GM18868 (cell line): ENCODE results near the gene ATP2B2.

ENCODE experiments used
- ATAC-seq: cut with Tn5 transposase; IDR thresholded peaks from one replicate; pipeline ENCODE4 v1.9.1; 2021; ENCODE audit warnings: mild to moderate bottlenecking, moderate library complexity; ENCODE audit not compliant: unreplicated experiment

The ATP2B2 gene

DNA sequence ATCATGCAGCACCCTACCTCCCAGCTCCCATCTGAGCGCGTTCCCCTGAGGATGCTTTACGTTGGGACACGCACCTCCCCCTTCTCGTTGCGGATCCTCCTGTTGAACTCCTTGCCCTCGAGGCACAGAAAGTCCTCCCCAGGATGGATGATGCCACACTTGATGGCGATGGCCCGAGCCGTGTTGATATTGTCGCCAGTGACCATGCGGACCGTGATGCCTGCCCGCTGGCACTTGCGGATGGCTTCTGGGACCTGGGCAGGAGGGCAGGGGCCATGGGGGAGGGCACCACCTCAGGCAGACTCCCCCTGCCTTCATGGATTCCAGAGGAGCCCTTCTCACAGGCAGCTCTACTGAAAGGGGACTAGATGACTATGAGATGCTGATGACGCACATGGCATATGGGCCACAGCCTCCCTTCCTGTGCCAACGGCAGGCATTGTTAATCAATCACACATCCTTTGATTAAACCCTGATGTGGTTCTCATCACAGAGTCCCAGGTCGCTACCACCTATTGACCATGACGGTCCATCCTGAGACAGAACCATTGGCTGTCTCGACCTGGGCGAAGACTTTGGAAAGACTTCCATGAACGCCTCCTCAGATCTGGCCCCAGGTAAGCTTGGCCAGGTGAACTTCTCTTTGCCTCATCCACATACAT lies 154.9 kb downstream of the ATP2B2 start:
- ATAC-seq = no peak

- no peak for ATAC-seq
Measured at GRCh38 chr3:10349801-10350200, 155.6 kb downstream of the ATP2B2 start.

- ATAC-seq = no peak
Measured at GRCh38 chr3:10348404-10348721, 157.0 kb downstream of the ATP2B2 start.

DNA sequence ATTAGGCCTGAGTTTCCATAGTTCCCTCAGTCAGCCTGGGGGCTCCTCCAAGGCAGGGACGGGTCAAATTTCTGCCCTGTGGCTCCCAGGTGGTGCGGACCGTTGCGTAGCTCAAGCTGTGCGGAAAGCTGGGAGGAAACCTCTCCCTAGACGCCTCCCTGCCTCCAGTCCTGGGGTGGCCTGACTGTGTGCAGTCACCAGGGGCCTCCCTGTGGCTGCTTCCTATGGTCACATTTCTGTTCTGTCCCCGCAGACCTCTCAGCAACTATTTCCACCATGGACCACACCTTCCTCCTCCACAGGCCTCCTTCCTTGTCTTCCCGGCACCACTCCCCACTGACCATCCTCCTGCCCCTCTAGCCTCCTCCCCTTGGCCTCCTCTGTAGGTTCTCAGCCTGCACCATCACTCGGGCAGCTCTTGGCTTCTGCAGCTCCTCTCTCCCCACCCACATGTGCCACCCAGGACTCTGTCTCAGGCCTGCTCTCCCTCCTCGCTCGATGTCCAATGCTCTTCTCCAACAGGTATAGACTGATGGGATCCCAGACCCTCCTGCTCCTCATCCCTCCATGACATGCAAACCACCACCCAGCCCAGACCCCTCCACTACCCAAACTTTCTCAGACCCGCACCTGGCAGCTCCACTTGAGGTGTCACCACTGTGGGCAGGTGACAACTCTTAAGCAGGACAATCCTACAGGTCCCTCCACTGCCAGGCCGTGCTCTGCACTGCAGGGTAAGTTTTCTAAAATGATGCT lies 157.6 kb downstream of the ATP2B2 start:
- ATAC-seq = no peak

- ATAC-seq = no peak
Measured at GRCh38 chr3:10345911-10346310, 159.5 kb downstream of the ATP2B2 start.

- no peak for ATAC-seq
Measured at GRCh38 chr3:10344944-10345575, 160.3 kb downstream of the ATP2B2 start.

DNA sequence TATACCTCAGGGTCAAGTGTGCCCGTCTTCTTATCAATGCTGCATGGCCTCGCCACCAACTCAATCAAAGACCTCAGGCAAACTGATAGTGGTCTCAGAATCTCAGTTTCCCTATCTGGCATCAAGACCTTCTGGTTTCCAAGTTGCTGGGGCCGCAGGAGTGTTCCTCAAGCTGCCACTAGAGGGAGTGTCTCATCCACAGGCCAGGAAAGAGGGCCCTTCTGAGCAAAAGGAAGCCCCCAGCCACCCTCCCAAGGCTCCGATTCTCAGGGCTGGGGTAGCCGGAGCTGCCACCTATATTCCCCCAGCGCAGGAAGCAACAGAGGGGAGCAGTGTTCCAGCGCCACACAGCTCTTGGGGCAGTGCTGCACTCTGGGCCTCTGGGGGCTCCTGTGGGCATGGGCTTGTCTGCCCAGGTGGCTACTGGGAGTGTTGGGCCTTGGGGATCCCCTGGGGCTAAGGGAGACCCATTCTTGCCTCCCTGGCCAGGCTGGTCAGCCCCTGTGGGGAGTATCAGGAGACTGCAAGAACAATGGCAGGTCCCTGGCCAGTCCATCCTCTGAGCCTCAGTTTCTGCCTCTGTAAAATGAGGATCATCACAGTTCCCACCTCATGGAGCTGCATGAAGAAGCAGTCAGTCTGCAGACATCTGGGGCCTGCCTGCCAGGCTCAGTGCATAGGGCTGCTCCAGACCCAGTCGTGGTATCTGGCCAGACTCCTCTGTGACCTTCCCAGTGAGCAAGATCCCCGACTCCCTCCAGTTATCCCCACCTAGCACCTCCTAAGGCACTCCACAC lies 161.0 kb downstream of the ATP2B2 start:
- ATAC-seq = no peak

GRCh38 chr3:10343526-10343925 lies 161.9 kb downstream of the ATP2B2 start:
- ATAC-seq = no peak

DNA sequence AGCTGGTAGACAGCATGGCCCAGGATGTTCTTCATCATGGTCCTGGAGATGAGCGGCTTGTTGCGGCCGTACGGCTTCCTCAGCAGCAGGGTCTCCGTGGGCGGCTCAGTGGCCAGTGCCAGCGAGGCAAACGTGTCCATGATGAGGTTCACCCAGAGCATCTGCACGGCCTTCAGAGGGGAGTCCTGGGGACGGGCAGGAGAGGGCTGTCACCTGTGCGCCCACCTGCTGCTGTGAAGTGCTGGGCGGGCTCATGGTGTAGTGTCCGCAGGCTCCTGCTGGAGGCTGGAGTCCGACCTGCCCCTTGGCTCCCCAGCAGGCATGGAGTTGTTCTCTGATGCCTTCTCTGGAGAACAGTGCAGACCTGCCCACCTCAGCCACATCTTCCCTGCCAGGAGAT lies 162.6 kb downstream of the ATP2B2 start:
- no peak for ATAC-seq

DNA sequence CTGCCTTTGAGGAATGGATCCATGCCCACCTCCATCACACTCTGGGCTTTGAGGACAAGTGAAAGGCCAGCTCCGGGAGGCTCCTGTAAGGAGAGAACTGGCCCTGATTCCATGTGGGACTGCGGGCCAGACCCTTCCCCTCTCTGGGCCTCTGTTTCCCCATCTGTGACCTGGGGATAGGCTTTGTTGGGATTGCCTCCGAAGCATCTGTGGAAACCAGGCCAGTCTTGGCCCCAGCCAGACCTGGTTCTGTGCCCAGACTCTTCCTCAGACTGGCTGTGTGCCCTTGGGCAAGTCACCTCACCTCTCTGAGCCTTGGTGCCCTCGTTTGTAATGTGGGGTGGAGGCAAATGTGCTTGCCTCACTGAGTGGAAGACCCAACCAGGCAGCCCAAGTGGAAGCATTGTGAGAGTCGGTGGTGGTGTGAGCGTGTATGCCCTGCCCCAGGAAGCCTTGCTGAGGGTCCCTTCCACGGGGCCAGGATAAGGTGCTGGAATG lies 163.4 kb downstream of the ATP2B2 start:
- no peak for ATAC-seq

GRCh38 chr3:10340476-10340875 lies 164.9 kb downstream of the ATP2B2 start:
- ATAC-seq = no peak

GRCh38 chr3:10340046-10340445 lies 165.3 kb downstream of the ATP2B2 start:
- ATAC-seq = no peak

- no peak for ATAC-seq
Measured at GRCh38 chr3:10339376-10339955, 165.9 kb downstream of the ATP2B2 start.

DNA sequence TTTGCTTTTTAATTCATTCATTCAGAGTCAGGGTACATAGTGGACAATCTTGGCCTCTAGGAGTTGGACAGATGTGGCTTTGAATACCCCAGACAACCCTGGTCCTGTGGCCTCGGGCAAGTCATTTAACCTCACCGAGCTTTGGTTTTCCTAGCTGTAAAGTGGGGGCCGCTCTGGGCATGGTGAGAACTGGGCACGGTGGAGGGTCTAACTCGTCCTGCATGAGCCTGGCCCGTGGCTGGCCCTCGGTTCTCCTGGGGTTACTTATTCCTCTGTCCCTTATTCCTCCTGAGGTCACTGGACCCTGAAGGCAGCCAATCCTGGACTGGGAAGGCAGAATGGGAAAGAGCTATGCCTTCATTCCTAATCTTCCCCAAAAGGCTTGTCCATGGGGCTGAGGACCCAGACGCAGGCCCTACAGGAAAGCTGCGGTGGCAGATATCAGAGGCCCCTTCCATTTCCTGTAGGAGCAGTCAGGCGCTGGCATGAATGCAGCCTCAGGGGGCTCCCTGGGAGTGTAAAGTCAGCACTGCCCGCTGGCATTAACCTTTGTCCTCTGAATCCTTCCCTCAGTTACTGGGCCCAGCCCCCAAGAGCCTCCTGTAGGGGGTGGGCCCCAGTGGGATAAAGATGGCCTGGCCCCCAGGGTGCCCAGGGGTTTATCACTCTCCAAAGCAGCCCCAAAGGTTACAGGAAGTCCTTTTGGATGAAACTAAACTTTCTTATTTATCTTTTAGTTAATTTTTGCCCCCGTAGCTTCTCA lies 166.6 kb downstream of the ATP2B2 start:
- no peak for ATAC-seq

DNA sequence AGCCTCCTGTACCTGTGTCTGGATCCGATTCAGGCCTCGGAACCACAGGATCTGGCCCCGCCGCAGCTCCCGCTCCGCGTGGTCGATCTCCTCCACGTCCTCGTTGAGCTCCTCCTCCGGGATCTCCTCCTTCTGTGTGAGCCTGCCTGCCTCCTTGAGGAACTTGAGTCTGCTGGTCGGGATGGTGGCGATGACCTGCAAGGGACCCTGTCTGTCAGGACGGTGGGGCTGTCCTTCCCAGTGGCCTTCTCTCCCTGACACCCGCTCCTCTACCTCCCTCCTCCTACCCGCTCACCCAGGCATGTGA lies 167.3 kb downstream of the ATP2B2 start:
- no peak for ATAC-seq

GRCh38 chr3:10337323-10338163 lies 167.8 kb downstream of the ATP2B2 start:
- ATAC-seq = no peak

GRCh38 chr3:10336761-10337160 lies 168.6 kb downstream of the ATP2B2 start:
- no peak for ATAC-seq

DNA sequence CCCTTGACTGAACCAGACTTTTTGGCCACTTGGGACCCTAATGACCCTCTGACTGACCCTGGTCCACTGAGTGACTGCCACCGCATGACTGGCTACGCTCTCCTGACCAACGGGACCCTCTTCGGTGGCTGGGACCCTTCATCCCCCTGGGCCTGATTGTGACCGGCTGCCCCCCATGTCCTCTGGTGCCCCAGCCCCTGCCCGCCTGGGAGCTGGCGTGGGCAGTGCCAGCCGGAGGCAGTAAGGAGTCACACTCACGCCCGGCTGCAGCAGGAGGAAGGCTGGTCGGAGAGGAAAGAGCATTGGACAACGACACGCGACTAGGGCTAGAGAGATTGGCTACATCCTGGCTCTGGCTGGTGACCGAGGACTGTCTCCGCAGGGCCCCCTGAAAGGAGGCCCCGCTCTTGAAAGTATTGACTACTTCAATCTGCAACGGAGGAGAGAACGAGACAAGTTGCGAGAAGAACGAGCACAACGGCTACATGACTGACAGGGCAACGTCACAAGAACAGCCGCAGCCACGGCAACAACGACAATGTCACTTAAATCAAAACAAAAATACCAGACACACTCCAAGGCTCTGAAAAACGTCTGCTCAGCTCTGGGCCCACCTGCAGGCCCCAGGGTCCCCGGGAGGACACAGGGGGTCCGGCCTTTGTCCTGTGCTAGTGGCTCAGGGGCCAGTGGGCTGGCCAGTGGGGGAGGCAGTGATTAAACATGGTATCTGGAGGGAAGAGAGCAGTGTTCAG lies 169.3 kb downstream of the ATP2B2 start:
- no peak for ATAC-seq
